ENCODE results near the gene PYCR2.

Gene PYCR2

GRCh38 chr1:225876900-225877510, 47.0 kb downstream of the PYCR2 start:
- no peak for DNase-seq

- no peak for DNase-seq
Observed at GRCh38 chr1:225875044-225875815, 48.8 kb downstream of the PYCR2 start.

GRCh38 chr1:225874431-225874830, 49.6 kb downstream of the PYCR2 start:
- no peak for DNase-seq

- no peak for DNase-seq
Observed at GRCh38 chr1:225873281-225873850, 50.7 kb downstream of the PYCR2 start.

GRCh38 chr1:225872075-225872430, 52.0 kb downstream of the PYCR2 start:
- no peak for DNase-seq

GRCh38 chr1:225871359-225872074, 52.5 kb downstream of the PYCR2 start:
- DNase-seq: no peak

GRCh38 chr1:225870911-225871310, 53.1 kb downstream of the PYCR2 start:
- DNase-seq: no peak
